CD4-positive, alpha-beta T cell treated with Interferon gamma for 1 hour (primary cell): Measurements from ENCODE around the gene HELZ.

Experiments used
- DNase-seq: peaks from one replicate; pipeline ENCODE4 v3.0.0-alpha.2; 2020

The HELZ gene

DNA sequence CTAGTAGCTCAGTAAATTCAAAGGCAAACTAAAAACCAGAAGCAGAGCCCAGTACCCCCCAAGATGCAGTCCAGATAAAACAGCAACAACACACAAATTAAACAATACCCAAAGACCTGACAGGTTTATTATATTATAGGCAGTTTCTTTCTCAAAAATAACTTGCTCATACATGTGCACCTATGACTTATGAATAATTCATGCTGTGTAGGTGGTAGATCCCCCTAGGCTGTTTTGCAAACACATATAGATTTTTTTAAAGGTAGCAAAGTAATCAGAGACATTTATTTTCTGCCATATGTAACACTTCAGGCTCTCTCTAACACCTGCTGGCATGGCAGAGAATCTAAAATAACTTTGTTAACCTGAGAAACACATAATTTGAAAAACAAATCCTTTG is 173.4 kb downstream of the HELZ start:
- no peak for DNase-seq

DNA sequence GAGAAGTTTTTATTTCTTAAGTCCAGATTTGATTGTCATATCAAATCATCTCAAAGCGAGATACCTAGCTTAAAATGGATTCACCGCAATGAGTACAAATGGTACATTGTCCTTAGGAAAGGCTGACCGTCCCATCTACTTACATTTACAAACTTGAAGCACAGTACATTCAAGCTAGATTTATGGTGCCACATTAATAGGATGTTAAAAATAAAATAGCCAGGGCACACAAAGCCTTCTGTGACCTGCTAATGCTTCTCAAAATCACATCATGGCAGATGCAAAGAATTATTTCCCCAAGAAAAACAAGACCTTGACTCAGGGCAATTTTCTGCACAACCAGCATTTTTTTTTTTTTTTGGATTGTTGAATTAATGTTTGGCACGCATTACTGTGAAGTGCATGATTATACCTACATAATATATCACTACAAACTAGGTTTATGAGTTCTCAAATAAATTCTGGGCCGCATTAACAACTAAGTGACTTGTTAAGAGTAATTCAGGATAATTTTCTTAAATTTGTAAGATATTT is 175.3 kb downstream of the HELZ start:
- DNase-seq = no peak

DNA sequence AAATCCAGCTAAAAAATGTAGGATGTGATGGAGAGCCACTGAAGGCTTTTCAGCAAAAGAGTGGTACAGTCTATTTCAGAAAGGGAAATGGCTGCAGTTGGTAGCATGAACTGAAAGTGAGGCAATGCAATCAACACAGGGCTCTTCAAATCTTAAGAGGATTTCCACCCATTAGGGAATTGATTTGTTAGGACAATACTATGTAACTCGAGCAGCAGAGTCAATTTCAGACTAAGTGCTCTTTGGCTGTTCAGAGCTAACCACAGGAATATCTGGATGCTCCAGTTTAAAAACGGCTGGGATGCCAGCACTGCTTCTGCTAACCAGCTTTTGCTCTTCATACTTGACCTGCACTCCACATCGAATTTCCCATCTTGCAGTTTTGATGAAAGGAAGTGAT is 176.0 kb downstream of the HELZ start:
- DNase-seq = no peak

DNA sequence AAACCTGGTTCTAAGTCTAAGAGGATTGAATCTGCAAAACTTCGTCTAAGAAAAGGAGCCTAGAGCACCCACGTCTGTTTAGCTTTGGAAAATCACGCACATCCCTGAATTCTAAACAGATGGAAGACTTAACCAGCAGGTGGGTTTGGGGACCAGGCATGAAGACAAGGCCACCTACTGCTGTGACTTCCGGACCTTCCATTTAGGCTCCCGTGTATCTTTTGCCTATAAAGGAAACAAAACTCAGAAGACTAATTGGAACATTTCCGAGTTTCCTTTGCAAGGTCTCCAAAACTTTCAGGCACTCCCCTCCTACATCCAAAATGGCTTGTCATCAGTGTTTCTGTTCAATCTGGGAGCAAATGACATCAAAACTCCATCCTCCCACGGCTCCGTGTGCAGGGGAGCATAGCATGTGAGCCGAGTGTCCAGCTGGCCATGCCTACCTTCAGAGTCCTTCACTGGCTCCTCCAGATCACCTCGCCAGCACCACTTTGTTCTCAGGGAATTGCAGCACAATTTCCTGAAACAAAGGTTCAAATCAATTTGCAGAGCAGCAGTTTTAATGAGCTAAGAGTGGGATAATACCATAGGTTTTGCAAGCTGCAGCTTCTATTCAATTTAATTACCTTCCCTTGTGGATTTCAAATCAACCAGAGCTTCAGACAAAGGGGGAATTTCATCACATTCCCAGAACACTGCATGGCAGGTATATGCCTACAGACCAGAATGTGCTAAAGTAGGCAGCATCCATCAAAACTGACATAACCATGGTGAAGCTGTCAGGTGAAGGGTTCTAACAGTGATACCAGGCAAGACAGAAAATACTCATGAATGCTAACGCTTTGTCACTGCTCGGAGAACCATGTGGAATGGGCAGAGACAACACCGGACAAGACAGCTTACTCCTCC is 177.2 kb downstream of the HELZ start:
- no peak for DNase-seq

DNA sequence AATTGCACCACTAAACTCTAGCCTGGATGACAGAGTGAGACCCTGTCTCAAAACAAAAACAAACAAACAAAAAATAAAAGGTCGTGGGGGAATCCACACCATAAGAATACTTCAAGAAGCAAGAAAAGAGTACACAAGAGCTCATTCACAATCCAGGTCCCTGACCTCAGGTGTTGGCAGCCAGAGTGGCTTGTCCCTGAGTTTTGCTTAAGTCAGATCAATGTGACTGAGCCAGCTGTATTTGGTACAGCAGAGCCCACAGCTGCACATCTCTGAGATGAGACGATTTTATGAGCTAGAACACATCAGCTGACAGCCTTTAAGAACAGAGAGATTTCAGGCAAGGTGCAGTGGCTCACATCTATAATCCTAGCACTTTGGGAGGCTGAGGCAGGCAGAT is 178.3 kb downstream of the HELZ start:
- no peak for DNase-seq

DNA sequence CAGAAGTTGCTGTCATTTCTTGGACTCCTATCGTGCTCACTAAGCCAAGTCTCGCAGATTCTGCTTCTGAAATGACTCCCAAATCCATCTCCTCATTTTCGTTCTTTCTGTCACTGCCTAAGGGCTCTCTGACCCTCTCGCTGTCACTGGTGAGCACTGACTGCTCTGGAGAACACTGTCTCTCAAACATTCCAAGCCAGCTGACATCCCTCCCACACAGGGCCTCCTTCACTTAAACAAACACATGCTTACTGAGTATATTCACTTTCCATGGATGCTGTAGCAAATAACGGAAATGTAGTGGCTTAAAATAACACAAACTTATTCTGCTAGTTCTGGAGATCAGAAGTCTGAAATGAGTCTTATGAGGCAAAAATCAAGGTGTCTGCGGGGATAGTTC is 181.9 kb downstream of the HELZ start:
- DNase-seq = no peak

DNA sequence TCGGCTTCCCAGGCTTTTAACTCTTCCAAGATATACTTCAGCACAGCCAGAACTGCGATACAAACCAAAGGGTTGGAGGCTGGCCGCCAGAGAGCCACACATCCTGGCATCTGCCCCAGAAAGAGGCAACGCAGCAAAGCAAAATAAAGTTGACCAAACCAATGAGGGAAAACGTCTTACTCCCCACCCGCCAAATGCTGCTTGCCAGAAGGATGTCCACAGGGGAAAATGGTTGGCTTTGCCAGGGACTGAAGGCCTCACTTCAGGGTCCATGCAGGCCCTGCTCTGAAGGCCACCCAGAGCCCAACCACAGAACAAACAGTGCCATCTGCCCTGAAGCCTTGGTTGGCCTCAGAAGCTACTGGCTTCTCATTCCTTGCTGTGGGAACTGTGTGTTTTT is 185.6 kb downstream of the HELZ start:
- DNase-seq = no peak

DNA sequence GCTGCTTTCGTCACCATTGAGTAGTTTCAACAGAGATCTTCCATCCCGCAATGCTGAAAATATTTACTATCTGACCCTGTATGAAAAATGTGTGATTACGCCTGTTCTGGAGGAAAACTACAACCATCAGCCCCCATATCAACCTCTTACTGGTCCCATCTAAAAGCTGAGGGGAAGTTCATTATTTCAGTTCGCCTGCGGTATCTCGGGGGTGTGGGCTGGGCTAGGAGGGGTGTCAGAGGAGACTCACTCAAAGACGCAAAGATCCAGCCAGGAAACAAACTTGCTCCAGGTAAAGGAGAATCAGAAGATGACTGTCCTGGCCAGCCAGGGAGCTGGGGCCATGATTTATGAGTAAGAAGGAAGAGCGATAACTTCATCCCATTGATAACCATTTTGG is 187.0 kb downstream of the HELZ start:
- DNase-seq = no peak

DNA sequence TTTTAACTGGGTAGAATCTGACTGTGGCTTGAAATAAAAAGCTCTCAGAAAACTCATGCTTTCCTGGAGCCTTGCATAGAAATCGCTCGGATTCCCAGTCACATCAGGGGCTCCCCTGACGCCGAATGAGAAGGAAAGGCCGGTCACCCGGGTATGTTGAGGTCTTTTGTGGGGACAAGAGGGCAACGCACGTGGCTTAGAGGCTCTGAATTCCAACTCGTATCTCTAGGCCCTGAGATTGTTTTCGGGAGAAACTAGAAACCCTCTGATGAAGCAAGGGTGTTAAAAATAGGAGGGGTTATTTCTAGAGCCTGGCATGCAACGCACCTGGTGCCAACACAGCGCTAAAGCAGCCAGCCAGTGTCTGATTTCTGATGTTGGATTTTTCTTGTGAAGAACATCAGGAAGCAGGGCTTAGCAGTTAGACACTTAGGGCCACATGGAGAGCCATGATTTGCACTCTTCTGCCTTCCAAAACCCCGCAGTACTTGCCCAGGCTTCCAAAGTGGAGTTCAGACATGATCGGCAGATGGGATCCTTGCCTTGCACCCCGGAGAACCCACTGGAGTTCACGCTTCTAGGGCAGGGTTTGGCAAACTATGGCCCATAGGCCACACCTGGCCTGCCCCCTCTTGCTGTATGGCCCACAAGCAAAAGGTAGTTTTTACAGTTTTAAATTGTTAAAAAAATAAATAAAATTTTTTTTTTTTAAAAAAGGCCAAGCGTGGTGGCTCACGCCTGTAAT is 188.1 kb downstream of the HELZ start:
- DNase-seq = no peak

DNA sequence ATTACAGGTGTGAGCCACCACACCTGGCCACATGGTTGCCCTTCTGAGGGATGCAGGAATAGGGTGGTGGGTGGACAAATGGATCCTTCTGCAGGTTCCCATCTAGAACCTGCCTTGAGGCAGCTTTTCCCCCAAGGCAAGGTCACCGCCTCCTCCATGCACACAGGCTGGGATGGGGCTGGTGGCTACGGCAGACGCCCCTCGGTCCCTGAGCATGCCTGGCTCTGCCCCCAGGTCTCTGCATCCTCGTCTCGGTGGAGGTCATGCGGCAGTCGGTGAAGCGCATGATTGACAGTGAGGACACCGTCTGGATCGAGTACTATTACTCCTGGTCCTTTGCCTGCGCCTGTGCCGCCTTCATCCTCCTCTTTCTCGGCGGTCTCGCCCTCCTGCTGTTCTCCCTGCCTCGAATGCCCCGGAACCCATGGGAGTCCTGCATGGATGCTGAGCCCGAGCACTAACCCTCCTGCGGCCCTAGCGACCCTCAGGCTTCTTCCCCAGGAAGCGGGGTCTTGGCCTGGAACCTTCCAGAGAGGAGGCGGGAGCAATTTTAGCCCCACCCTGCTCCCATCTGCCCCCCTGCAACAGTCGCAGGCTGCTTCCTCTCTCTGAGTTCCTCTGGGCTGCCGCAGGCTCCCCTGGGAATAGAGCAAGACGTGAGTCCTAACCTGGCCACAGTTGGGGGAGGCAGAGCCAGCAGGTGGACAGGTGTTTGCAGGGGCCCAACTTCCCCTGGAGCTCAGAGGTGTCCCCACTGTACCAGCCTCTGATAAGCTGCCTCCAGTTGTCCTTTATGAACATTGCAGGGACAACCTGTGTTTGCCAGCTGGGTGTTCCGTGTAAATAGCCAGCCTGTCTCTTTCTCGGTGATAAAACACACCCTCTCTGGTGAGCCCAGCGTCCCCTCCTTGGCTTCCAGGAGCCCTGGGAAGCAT is 188.9 kb downstream of the HELZ start:
- no peak for DNase-seq

DNA sequence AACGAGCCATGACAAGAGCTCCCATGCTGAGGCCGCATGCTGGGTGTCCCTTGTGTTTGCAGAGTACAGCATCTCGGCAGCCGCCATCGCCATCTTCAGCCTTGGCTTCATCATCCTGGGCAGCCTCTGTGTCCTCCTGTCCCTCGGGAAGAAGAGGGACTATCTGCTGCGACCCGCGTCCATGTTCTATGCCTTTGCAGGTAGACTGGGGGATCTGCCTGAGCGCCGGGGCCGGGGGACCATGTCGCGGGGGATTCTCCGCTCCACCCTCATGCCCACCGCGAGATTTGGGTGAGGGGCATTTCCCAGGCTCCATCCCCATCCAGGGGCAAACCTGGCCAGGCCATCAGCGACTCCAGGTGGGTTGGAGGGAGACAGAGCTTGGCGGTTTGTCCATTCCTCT is 190.0 kb downstream of the HELZ start:
- DNase-seq = no peak

DNA sequence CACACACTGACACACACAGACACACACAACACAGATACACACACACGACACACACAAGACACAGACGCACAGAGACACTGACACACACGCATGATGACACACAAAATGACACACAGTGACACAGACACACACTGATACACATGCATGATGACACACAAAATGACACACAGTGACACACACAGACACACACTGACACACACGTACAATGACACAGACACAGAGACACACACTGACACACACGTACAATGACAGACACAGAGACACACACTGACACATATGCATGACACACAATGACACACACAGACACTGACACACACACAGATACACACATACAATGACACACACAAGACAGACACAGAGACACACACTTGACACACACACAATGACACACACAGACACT is 190.4 kb downstream of the HELZ start:
- DNase-seq = no peak

DNA sequence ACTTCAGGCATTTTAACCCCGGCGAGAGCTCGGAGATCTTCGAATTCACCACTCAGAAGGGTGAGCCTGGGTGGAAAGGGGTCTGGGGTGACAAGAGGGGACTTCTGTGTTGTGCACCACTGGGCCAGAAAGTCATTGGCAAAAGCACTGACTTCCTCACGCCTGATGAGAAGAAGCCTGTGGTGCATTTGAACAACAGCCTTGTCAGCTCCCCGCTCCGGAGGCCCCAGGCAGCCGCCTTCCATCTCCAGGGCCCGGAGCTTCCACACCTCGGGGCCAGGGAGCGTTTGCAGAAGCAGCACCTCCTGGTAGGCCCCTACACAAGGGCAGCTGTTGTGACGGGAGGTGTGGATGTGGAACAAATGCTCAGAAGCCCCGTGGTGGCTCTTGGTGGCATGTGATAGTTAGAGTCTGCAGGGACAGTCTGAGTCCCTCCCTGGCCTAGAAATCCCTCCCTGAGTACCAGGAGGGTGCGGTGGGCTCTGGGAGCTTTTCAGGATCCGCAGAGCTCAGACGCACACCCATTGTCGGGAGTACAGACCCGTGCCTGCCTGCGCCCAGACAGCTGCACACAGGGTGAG is 190.9 kb downstream of the HELZ start:
- DNase-seq = no peak

DNA sequence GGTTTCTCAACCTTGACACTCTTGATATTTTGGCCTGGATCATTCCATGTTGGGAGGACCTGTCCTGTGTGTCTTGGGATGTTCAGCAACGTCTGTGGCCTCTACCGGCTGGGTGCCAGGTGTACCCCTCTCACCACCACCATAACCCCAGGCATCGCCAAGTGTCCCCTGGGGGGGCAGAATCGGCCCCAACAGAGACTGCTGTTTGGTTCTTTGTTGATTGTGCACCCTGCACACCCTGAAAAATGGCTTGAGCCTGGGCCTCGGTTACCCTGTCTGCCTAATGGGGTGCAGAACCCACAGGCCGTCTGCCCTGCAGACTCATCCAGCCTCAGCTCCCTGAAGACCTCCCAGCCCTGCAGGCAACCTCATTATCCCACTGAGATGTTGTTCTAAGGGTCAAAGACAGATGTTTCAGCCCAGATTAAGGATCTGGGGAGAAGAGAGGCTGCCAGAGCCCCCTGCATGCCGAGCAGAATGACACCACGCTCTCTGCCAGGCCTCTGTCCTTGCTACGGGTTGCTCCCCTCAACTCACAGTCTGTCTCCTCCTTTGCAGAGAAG is 191.5 kb downstream of the HELZ start:
- no peak for DNase-seq

DNA sequence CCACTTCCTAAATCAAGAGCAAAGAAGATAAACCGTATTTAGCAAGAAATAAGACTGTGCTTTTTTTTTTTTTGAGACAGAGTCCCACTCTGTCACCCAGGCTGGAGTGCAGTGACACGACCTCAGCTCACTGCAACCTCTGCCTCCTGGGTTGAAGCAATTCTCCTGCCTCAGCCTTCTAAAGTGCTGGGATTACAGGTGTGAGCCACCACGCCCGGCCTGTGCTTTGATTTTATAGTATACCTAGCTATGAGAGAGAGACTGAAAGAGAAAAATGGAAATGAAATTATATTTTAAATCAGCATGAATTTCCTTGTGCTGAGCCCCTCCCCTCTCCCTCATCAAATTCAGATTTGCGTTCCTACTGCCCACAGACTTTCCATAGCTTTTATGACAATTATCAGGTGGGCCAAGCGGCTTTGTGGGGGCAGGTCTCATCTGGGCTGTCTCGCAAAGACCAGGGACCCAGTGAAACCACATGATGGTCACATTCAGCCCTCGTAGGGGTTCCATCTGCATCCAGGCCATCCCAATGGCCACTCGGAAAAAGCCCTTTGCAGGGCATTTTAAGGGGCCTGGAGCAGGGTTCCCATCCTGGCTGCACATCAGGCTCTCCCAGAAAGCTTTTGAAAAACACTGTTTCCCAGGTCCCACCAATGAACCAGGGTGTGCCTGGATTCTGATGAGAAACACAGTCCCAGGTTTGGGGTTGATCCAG is 192.1 kb downstream of the HELZ start:
- DNase-seq = no peak

DNA sequence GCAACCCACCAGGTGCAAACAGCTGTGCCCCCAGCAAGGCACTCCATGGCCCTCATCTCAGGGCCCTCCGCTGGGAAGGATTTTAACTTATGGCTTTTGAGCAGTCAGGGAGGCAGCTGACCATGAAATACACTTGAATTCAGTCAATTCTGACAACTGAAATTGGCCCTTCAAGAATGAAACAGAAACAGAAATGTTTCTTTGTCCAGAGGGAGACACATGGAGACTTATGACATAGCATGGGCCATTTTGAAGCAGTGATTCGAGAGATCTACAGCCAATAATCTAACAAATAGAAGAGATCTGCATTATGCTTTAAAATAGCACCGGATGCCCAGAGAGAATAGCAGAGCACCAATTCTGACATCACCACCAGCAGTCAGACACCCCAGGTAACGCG is 193.2 kb downstream of the HELZ start:
- no peak for DNase-seq

DNA sequence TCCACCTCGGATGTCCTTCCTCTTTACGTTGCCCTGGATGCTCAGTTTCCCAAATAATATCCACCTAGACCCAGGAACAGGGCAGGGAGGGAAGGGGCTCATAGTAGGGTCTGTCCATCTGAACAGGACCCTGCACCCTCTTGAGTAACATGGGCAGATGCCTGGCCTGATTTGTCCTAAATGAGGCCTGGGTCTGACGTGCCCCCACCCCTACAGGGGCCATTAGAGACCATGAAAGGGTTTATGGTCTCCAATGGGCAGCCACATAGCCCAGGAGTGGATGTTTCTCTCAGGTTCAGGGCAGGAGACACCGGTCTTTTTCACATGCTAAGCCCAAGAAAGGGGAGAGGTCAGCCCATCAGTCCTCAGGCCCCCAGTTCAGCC is 193.8 kb downstream of the HELZ start:
- no peak for DNase-seq

DNA sequence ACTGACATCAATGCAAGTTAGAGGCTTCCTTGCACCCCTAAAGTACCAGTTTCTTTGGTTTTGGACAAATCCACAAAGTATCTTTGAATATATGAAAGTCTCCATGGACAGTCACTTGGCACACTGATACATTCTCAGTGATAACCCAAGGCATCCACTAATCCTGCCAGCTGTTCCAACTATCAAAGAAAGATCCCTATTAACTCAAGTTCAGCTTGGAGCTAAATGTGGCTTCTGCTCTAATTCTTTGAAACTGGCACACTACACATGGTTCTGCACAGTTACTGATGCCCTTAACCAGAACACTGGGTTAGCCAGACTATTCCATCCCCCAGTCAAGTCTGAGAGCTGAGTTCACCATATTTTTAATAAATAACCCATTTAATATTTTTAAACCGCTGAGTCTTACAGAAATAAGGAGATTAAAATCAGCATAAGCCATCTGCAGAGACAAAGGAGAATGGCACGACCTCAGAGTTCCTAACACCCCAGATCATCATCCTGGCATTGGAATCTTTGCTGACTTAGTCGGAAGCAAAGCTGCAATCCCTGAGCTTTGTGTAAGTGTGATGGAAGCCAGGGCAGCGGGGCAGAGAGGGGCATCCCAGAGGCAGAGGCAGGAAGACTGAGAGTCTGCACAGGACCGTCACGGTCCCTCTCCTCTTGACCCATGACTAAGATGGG is 194.4 kb downstream of the HELZ start:
- DNase-seq = no peak

DNA sequence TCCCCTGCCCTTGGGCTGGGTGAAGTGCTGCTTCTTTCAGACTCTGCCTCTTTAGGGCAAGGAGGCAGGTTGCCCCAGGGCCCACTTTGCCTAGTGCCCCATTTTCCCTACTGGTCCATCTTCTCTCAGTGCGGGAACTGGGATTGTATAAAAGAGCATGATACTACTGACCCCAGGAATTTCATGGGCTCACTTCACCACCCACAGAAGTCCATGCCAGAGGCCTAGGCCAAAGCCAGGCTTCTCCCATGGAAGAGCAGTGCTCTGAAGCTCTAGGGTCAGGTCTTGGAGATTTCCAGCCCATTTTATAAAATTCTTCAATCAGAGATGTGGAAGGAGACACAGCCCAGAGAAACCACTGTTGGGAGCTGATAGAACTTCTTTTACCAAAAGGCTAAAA is 194.9 kb downstream of the HELZ start:
- DNase-seq = no peak

DNA sequence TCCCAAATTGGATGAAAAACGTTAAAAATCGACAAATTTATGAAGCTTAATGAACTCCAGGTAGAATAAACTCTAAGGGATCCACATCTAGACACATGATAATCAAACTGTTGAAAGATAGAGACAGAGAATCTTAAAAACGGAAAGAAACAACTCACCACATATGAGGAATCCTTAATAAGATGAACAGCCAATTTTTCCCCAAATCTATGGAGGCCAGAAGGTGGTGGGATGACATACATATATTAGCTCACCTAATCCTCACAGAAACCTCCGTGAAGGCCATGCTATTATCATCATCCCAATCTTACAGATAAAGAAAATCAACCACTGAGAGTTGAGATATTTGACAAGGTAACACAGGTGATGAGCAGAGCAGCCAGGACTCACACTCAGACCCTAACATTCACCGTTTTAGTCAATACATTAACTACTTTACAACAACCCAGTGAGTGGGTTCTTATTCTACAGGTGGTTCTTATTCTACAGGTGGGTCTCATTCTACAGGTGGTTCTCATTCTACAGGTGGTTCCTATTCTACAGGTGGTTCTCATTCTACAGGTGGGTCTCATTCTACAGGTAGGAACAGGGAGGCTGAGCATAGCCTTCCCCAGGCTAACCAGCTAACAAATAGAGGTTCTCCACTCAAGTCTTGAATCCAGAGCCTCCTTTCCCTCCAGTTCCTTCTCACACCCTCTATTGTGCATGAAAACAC is 195.8 kb downstream of the HELZ start:
- no peak for DNase-seq
